Fibroblast of skin of right quadriceps (primary cell): ENCODE measurements around the gene ZDHHC5.
A peak's percentile ranks its signal among the peaks of the same experiment; 100 is the strongest.

ENCODE experiments used
- DNase-seq: peaks from one replicate; pipeline ENCODE4 v3.0.0-alpha.2; 2013

ZDHHC5 gene, protein sequence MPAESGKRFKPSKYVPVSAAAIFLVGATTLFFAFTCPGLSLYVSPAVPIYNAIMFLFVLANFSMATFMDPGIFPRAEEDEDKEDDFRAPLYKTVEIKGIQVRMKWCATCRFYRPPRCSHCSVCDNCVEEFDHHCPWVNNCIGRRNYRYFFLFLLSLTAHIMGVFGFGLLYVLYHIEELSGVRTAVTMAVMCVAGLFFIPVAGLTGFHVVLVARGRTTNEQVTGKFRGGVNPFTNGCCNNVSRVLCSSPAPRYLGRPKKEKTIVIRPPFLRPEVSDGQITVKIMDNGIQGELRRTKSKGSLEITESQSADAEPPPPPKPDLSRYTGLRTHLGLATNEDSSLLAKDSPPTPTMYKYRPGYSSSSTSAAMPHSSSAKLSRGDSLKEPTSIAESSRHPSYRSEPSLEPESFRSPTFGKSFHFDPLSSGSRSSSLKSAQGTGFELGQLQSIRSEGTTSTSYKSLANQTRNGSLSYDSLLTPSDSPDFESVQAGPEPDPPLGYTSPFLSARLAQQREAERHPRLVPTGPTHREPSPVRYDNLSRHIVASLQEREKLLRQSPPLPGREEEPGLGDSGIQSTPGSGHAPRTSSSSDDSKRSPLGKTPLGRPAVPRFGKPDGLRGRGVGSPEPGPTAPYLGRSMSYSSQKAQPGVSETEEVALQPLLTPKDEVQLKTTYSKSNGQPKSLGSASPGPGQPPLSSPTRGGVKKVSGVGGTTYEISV

GRCh38 chr11:57667736-57668433, at the start of gene ZDHHC5:
Gene ZDHHC5, plus strand, starts transcription at chr11:57668114. Its CDS starts 4,977 bp downstream, at chr11:57673091.
- DNase-seq, result peak; percentile 100

DNA sequence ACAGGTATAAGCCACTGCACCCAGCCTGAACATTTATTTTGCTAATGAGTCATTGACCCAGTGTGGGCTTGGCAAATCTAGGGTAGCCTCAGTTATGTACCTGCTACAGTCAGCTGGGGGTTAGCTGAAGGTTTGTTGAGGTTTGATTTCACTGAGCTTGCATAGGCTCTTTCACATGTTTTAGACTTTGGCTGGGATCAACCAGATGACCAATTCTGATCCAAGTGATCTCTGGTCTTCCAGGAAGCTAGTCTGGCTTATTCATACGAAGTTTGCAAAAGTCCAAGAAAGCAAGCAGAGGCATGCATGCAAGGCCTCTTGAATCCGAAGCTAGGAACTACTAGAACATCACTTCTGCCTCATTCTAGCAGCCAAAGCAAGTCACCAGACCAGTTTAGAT, 49.5 kb upstream of the ZDHHC5 start:
- DNase-seq, result no peak

DNA sequence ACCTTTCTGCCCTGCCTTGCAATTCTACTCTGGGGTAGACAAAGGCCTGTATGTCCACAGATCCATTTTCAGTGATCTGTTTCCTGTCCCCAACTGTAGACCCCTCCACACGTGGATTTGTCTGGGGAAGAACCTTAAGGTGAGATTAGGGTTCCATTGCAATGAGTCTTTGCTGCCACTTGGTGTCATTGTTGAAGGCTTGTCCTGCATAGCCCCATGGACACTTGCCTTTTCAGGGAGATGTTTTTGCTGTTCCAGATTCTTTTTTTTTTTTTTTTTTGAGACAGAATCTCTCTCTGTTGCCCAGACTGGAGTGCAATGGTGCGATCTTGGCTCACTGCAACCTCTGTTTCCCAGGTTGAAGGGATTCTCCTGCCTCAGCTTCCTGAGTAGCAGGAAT, 48.6 kb upstream of the ZDHHC5 start:
- no peak for DNase-seq

DNA sequence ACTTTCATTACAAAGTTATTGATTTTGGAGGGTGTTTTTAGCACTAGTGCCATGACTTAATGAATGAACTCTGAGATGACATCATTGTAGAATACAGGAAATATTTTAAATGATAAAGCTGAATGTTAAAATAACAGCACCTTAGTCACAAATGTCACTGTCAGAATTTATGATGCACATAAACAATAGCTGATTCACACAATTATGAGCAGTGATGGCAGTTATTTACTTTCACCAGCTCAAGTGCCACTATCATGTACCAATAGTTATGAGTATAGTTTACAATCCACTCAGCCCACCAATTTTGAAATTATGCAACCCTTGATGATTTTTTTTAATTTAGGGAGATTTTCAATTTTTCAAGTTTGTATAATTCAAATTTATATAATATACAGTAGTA, 47.4 kb upstream of the ZDHHC5 start:
- no peak for DNase-seq

DNA sequence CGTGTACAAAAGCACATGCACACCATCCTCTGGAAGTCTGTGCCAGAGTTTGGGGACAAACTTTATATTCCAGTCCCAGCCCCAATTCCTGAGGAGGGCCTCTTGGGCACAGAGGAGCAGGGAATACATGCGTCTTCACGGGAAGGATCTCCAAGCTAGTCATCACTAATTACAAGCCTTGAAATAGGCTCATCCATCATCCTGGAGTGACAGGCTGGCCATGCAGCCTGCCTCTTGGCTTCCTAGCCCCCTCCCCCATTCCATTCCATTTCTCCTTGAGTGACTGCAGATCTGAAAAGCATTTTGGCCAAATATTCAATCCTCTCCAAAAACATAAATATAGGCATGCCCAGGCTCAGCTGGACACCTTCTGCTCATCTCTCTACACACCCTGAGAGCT, 45.7 kb upstream of the ZDHHC5 start:
- DNase-seq, result no peak

DNA sequence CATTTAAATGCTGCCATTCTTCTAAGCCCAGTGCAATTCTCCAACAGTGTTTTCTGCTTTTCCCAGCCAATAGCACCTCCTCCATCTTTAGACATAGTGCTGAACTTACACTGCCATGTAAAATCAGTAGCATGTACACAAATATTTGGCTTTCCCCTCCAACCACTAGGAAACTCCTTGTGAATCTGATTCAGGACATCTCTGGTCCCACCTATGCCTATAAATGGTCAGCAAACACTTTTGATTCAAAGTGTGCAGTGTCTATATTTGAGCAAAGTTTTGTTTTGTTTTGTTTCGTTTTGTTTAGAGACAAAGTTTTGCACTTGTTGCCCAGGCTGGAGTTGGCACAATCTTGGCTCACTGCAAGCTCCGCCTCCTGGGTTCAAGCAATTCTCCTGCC, 43.0 kb upstream of the ZDHHC5 start:
- DNase-seq, result no peak

DNA sequence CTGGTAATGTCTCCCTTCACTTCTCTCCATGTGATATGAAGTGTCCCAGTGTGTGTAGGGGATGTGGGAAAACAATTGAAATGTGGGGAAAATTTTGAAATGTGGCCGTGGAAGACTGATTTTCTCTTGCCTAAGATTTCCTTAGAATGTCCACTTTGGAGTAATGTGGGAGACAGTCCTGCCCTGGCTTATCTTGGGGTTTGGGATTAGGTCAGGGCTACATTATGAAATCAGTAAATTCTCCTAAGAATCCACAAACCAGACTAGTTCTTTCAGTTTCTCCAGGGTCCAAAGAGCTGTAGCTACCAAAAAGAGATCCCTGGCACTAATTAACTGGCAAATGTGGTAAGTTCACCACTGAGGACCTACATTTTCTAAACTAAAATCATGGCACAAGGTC, 41.0 kb upstream of the ZDHHC5 start:
- no peak for DNase-seq

GRCh38 chr11:57630171-57630570, 37.7 kb upstream of the ZDHHC5 start:
- DNase-seq, result no peak

DNA sequence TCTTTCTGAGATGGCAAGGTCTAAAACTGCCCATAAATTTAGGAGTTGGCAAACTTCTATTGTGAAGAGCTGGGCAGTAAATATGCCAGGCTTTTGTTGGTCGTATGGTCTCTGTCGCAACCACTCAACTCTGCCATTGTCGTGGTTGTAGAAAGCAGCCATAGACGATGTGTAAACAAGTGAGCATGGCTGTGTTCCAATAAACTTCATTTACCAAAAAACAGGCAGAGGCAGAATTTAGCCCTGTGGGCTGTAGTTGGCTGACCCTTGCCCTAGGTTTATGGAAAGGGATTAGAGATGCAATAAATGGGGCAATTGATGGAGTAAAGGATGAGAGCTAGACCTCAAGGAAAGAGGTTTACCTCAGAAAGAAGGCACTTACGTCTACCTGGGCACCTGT, 35.8 kb upstream of the ZDHHC5 start:
- DNase-seq, result no peak

GRCh38 chr11:57633394-57634070, 34.4 kb upstream of the ZDHHC5 start:
- no peak for DNase-seq

DNA sequence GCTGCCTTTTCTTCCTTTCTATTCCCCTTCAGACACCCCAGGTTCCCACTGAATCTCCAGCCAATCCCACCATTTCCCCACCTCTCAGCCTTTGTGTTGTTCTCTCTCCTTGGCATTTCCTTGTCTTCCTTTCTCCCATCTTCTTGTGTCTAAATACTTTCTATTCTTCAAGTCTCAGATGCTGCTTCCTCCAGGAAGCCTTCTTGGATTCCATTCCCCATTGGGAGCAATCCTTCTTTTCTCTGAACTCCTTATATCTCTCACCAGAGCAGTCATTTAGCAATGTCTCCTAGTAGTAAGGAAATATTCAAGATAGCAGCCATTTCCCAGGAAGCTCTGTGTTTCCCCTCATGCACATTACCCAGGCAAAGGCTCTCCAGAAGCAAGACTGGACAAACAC, 33.6 kb upstream of the ZDHHC5 start:
- DNase-seq, result no peak

DNA sequence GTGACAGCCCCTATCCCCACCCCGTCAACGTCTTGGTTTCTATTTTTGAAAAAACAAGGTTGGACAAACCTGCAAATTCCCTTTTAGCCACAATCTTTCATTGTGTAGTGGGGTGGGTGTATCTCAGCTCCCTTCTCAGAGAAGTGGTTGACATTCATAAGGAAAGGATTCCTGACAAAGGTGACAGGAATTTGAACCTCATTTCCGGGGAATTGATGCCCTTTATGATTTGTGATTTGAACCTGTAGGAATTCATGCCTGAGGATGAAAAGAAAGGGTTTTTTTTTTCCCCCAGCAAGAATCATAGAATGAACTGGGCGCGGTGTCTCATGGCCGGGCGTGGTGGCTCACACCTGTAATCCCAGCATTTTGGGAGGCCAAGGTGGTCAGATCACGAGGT, 32.7 kb upstream of the ZDHHC5 start:
- no peak for DNase-seq

- DNase-seq, result peak; percentile 52
Observed at GRCh38 chr11:57637626-57638004, 30.3 kb upstream of the ZDHHC5 start.

DNA sequence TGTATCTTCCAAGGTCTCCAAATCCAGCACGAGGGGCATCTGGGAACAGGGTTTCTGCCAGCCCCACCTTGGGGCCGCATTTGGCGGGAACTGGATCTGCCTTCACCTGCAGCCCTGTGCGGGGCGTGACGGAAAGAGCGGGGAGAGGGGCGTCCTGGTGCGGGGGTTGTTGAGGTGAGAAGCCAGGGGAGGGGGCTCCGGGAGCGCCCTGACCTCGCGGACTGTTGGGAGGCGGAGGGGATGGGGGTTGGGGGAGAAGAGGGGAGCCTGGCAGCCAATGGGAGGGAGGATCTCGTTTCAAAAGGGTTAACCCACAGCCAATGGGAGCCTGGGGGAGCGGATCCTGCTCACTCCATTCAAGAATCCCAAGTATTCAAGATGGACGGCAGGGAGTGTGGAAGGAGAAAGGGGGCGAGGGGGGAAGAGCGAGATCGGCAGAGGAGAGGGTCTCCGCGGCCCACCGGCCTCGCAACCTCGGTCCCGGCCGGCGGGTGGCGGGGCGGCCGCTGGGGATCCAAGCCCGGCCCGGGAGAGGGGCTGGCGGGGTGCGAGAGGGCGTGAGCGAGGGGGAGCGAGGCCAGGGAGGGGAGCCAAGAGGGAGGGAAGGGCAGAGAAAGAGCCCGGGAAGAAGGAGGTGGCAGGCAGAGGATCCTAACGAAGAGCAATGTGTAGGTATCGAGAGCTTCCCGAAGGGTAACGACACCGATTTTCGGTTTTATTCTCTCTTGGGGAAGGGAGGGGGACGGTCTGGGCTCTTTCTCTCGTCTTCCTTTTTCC, 29.7 kb upstream of the ZDHHC5 start:
- DNase-seq, result peak; percentile 92

DNA sequence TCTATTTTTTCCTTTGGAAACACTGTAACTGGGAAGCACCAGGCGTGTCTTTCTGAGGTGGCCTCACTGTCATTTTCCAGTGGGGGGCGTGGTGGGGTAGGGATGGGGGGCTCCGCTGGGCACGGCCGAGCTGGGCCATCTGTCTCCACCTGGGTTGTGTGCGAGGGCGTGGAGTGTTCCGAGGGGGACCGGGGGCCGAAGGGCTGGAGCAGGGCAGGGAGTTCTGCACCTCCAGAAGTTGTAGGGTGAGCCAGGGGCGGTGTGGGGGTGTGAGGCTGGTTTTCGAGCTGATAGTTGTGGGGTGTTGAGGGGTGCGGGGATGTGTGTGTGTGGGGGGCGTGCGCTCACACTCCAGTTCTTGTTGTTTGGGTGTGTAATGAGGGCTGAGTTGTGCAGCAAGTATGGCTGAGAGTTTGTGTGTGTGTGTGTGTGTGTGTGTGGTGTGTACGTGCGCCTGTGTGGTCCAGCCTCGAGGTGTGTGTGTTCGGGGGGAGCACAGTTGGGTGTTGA, 29.0 kb upstream of the ZDHHC5 start:
- DNase-seq, result no peak

DNA sequence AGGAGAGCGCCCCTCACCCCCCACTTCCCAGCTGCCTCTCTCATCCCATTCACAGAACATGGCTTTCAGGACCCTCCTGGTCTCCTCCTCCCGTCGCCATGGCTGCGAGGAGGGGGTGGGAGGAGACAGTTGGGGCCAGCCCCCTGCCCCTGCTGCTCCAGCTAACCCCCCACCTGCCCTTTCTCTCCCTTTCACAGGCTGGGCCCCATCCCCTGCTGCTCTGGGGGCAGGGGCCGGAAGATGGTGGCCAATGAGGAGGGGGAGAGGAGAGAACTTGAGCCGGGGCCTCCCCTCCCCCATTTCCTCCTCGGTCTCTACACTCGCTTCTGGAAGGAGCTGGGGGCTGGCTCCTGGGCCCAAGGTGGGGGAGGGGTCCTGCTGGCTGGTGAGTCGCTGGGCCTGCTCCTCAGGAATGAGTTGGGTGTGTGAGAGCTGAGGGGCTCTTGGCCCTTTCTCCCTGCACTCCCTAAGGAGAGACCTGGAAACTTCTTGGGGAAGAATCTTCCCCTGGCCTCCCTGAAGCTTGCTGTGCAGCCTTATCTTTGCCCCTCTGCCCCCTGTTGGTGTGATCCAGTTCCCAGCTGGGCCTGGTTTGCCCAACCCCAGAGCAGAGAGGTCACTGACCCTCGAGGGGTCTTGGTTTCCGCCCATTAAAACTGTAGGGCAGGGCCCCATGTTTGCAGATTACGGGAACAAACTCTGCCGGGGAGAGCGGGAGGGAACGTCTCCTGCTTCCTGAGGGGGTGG, 28.4 kb upstream of the ZDHHC5 start:
- peak; percentile 98 for DNase-seq

- no peak for DNase-seq
Observed at GRCh38 chr11:57640068-57640800, 27.7 kb upstream of the ZDHHC5 start.

GRCh38 chr11:57641011-57641807, 26.7 kb upstream of the ZDHHC5 start:
- DNase-seq, result peak; percentile 64

- DNase-seq, result no peak
Observed at GRCh38 chr11:57643802-57644201, 24.1 kb upstream of the ZDHHC5 start.
